ENCODE measurements around the gene LCTL. TPM values are rescaled to one million over a fixed set of nuclear protein-coding genes. Genes with fewer than 3 reads are reported as not detected.

Gene LCTL
- total RNA-seq, 1 experiment from 2014 or later = not detected

- H3K27ac ChIP-seq (ENCODE audit: low read depth, low read length, poor library complexity, severe bottlenecking) = no peak overlapping the region
- no TSS peak for BruUV-seq (replicated peaks)
- no peaks in the 10 kb centered on the region for H3K36me3 ChIP-seq (ENCODE audit: insufficient read depth, low read length, poor library complexity, severe bottlenecking)
- no peak for DNase-seq (ENCODE audit: low spot score)
- TF ChIP-seq EZH2 (IDR thresholded peaks at IDR 0.05; ENCODE audit: borderline replicate concordance, low read depth, low read length, poor library complexity, severe bottlenecking) = no peak
- TF ChIP-seq, protein P1, sequence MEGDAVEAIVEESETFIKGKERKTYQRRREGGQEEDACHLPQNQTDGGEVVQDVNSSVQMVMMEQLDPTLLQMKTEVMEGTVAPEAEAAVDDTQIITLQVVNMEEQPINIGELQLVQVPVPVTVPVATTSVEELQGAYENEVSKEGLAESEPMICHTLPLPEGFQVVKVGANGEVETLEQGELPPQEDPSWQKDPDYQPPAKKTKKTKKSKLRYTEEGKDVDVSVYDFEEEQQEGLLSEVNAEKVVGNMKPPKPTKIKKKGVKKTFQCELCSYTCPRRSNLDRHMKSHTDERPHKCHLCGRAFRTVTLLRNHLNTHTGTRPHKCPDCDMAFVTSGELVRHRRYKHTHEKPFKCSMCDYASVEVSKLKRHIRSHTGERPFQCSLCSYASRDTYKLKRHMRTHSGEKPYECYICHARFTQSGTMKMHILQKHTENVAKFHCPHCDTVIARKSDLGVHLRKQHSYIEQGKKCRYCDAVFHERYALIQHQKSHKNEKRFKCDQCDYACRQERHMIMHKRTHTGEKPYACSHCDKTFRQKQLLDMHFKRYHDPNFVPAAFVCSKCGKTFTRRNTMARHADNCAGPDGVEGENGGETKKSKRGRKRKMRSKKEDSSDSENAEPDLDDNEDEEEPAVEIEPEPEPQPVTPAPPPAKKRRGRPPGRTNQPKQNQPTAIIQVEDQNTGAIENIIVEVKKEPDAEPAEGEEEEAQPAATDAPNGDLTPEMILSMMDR (conservative IDR thresholded peaks at IDR 0.05; ENCODE audit: low read depth, low read length) = no peak
- POLR2A ChIA-PET (ENCODE audit: low non-redundant PET) = no interaction called here
- H3K27me3 ChIP-seq (replicated peaks; ENCODE audit: insufficient read depth, low read depth, low read length, poor library complexity) = no peaks in the 10 kb centered on the region
- H3K4me1 ChIP-seq (ENCODE audit: insufficient read depth, low read length, poor library complexity, severe bottlenecking) = no peaks in the 10 kb centered on the region
- intact Hi-C loops (cut with micrococcal nuclease; ENCODE audit: unreplicated experiment) = loop anchor here (5.0 kb wide), 2 partner anchors 101 to 171 kb away; partner anchors contain the start of gene SMAD6
- no peaks in the 10 kb centered on the region for H3K9me3 ChIP-seq (ENCODE audit: low read depth, low read length, poor library complexity, severe bottlenecking)
- no peak overlapping the region for H3K4me3 ChIP-seq (ENCODE audit: low read depth, low read length, poor library complexity, severe bottlenecking)
- CTCF ChIA-PET = interaction anchor here (0.8 kb wide), 1 partner anchor 199 kb away, joined by 10 read pairs; no protein-coding TSS in a partner anchor
Measured at GRCh38 chr15:66601521-66601920, 35.7 kb upstream of the LCTL start.

- no TSS peak for BruUV-seq (replicated peaks)
- Histone ChIP-seq H3K4me1 (ENCODE audit: insufficient read depth, low read length, poor library complexity, severe bottlenecking) (no peaks in the 10 kb centered on the region), H3K36me3 (ENCODE audit: insufficient read depth, low read length, poor library complexity, severe bottlenecking) (no peaks in the 10 kb centered on the region), H3K4me3 (ENCODE audit: low read depth, low read length, poor library complexity, severe bottlenecking) (no peak overlapping the region), H3K27ac (ENCODE audit: low read depth, low read length, poor library complexity, severe bottlenecking) (no peak overlapping the region), H3K9me3 (ENCODE audit: low read depth, low read length, poor library complexity, severe bottlenecking) (no peaks in the 10 kb centered on the region), H3K27me3 (replicated peaks; ENCODE audit: insufficient read depth, low read depth, low read length, poor library complexity) (no peaks in the 10 kb centered on the region)
- intact Hi-C loops (cut with micrococcal nuclease; ENCODE audit: unreplicated experiment) = loop anchor here (5.0 kb wide), 2 partner anchors 102 to 172 kb away; partner anchors contain the start of gene SMAD6
- TF ChIP-seq EZH2 (IDR thresholded peaks at IDR 0.05; ENCODE audit: borderline replicate concordance, low read depth, low read length, poor library complexity, severe bottlenecking) = no peak
- TF ChIP-seq, protein P1 (conservative IDR thresholded peaks at IDR 0.05; ENCODE audit: low read depth, low read length) = no peak
- ChIA-PET CTCF (no interaction called here), POLR2A (ENCODE audit: low non-redundant PET) (no interaction called here)
- no peak for DNase-seq (ENCODE audit: low spot score)
Measured at GRCh38 chr15:66600240-66600627, 34.4 kb upstream of the LCTL start.

DNA sequence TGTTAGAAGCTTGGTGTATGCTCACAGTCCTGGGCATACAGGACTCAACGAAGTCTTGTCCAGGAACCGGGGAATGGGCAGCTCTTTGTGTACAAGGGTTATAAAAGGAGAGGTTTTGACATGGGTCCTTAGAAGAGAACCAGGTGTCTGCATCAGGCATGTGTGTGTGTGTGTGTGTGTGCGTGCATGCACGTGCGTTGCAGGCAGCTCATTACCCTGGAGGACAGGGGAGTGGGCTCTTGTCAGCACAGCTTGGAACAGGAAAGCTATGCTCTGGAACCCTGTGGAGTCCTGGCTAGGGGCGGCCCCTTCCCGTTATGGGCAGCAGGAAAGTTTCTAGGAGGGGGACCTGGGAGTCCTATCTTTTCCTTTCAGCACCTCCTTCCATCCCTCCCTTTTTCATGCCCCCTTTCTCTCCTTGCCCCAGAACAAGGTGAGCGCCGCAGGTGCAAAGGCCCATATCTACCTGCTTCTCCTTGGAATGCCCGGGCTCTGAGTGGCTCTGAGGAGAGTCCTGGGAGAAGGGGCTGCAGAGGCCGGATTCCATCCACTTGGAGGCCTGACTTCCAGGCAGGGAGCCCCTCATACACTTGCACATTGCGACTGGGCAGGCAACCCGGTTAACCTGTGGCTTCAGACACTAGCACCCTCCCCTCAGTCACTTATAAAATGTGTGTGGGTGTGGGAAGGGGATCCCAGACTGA is 33.9 kb upstream of the LCTL start:
- no TSS peak for BruUV-seq (replicated peaks)
- Histone ChIP-seq H3K36me3 (ENCODE audit: insufficient read depth, low read length, poor library complexity, severe bottlenecking) (no peaks in the 10 kb centered on the region), H3K27ac (ENCODE audit: low read depth, low read length, poor library complexity, severe bottlenecking) (no peak overlapping the region), H3K9me3 (ENCODE audit: low read depth, low read length, poor library complexity, severe bottlenecking) (no peaks in the 10 kb centered on the region), H3K27me3 (replicated peaks; ENCODE audit: insufficient read depth, low read depth, low read length, poor library complexity) (no peaks in the 10 kb centered on the region), H3K4me1 (ENCODE audit: insufficient read depth, low read length, poor library complexity, severe bottlenecking) (no peaks in the 10 kb centered on the region), H3K4me3 (ENCODE audit: low read depth, low read length, poor library complexity, severe bottlenecking) (no peak overlapping the region)
- POLR2A ChIA-PET (ENCODE audit: low non-redundant PET) = no interaction called here
- no peak for DNase-seq (ENCODE audit: low spot score)
- CTCF ChIA-PET = no interaction called here
- intact Hi-C loops (cut with micrococcal nuclease; ENCODE audit: unreplicated experiment) = loop anchor here (5.0 kb wide), 2 partner anchors 103 to 173 kb away; partner anchors contain the start of gene SMAD6
- TF ChIP-seq EZH2 (IDR thresholded peaks at IDR 0.05; ENCODE audit: borderline replicate concordance, low read depth, low read length, poor library complexity, severe bottlenecking) = no peak
- TF ChIP-seq, protein P1 (conservative IDR thresholded peaks at IDR 0.05; ENCODE audit: low read depth, low read length) = no peak

Data from A673 (cell line).